HL-60/S4 treated with retinoic acid at 250 ng/mL for 4 days and 3 days (cell line): ENCODE results near the gene AIG1.

Experiments used
- in situ Hi-C: fragments of 300-500 bp; cut with MboI; formaldehyde crosslinking; loops from 2 replicates; pipeline ENCODE4 v1.7.0; 2022; ENCODE audit warnings: low sequenced_read_pairs

The AIG1 gene

GRCh38 chr6:143261899-143262436, 201.3 kb downstream of the AIG1 start:
- in situ Hi-C loops: no loop called here

GRCh38 chr6:143262859-143263258, 202.2 kb downstream of the AIG1 start:
- in situ Hi-C loops: no loop called here

- in situ Hi-C loops: no loop called here
Observed at GRCh38 chr6:143264379-143264778, 203.7 kb downstream of the AIG1 start.

- in situ Hi-C loops: no loop called here
Observed at GRCh38 chr6:143264986-143265764, 204.5 kb downstream of the AIG1 start.

GRCh38 chr6:143267760-143268159, 207.1 kb downstream of the AIG1 start:
- in situ Hi-C loops: no loop called here

- in situ Hi-C loops: no loop called here
Observed at GRCh38 chr6:143268439-143268838, 207.8 kb downstream of the AIG1 start.

GRCh38 chr6:143270026-143270425, 209.3 kb downstream of the AIG1 start:
- in situ Hi-C loops: no loop called here

GRCh38 chr6:143271024-143271423, 210.3 kb downstream of the AIG1 start:
- in situ Hi-C loops: no loop called here

- in situ Hi-C loops: no loop called here
Observed at GRCh38 chr6:143276436-143276835, 215.7 kb downstream of the AIG1 start.

- in situ Hi-C loops: no loop called here
Observed at GRCh38 chr6:143279385-143279784, 218.7 kb downstream of the AIG1 start.

- in situ Hi-C loops: no loop called here
Observed at GRCh38 chr6:143283887-143284645, 223.4 kb downstream of the AIG1 start.

- in situ Hi-C loops: no loop called here
Observed at GRCh38 chr6:143286251-143286795, 225.6 kb downstream of the AIG1 start.

- in situ Hi-C loops: no loop called here
Observed at GRCh38 chr6:143288923-143289322, 228.2 kb downstream of the AIG1 start.

GRCh38 chr6:143290206-143290605, 229.5 kb downstream of the AIG1 start:
- in situ Hi-C loops: no loop called here

GRCh38 chr6:143293523-143293922, 232.8 kb downstream of the AIG1 start:
- in situ Hi-C loops: no loop called here

GRCh38 chr6:143294265-143294860, 233.7 kb downstream of the AIG1 start:
- in situ Hi-C loops: no loop called here

- in situ Hi-C loops: no loop called here
Observed at GRCh38 chr6:143295932-143296331, 235.2 kb downstream of the AIG1 start.

GRCh38 chr6:143298071-143298470, 237.4 kb downstream of the AIG1 start:
- in situ Hi-C loops: no loop called here

GRCh38 chr6:143299253-143300166, 238.8 kb downstream of the AIG1 start:
- in situ Hi-C loops: no loop called here

- in situ Hi-C loops: no loop called here
Observed at GRCh38 chr6:143301188-143301587, 240.5 kb downstream of the AIG1 start.
